GM19240 (cell line): ENCODE data around the gene KRTAP19-6.
"Not testable (repeated sequence)": the region's sequence is repeated elsewhere in the genome, so short reads cannot be mapped to it uniquely, and the experiment has no call there.

Source experiments
- DNase-seq: peaks from one replicate; pipeline ENCODE4 v3.0.0; 2011; ENCODE audit warnings: low spot score; ENCODE audit not compliant: insufficient read length

Gene KRTAP19-6

DNA sequence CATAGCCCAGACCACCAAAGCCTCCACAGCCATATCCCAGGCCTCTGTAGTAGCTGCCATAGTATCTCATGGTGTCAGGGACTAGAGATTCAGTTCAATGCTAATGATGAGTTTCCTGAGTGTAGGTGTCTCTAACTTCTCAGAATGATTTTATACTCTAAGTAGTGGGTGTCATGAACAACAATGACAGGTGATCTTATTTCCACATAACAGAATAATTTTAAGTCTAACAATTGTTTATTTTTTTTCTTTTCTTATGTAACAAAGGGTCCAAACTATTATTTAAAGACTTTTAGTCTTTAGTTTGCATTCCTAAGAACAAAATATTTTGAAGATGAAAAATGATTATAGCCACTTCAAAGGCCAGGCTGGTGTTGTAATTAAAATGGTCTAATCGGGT, at the start of gene KRTAP19-6:
TSS of gene KRTAP19-6 (minus strand) at position 101 of the 400 bp plus-strand sequence. CDS start at position 70, 31 bp downstream.
- no peak for DNase-seq

DNA sequence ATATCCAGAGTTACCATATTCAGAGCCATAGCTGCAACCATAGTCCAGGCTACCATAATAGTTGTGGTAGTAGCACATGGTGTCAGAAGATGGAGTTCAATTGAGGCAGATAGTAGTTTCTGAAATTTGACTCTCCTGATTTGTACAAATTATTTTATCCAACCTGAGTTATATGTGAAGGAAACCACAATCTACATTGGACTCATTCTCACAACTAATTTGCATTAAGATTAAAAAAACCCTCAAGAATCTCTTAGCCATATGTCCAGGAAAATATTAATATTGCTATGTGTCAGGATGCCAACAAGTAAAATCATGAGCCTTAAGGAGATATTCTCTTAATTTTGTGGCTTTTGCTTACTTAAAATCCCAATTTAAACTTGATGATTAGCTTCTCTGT, 48.6 kb upstream of the KRTAP19-6 start, which contains the start of gene KRTAP22-2:
TSS of gene KRTAP22-2 (minus strand) at position 101 of the 400 bp plus-strand sequence.
- DNase-seq: no peak

DNA sequence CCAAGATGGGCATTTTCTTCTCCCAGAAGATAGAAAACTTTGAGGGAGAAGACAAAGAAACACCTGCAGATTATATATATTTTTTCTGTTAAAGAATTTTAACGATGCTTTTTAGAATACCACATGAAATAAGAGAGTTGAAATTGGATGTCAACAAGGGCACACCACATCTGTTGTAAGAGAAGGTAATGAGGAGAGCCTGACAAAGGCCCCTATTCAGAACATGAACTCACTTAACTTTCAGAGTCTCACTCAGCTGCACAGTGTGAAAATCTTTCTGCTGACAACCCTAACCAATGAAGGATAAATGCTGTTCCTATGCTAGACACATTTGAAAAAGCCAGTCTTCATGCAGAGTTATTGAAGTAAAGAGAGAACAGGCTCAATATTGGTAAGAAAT, 41.2 kb upstream of the KRTAP19-6 start:
- DNase-seq: no peak

- DNase-seq: no peak
Observed at GRCh38 chr21:30580132-30580531, 38.5 kb upstream of the KRTAP19-6 start.

DNA sequence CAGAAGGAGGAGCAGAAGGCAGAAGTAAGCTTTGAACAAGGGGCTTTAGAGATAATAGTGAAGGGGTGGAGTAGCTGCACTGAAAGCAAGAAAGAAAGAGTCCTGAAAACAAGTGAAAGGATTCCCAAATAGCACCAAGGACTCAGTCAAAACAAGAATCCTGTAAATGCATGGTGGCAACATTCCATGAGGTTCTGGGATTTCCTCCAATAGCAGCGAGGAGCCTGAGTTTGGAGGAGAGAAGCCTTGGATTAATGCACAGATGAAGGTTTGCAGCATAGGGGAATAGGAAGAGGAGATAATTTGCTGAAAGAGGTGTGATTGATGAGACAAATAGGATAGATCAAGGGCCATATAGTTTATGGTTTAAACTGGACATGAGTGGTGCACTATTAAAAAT, 37.7 kb upstream of the KRTAP19-6 start:
- DNase-seq: no peak

DNA sequence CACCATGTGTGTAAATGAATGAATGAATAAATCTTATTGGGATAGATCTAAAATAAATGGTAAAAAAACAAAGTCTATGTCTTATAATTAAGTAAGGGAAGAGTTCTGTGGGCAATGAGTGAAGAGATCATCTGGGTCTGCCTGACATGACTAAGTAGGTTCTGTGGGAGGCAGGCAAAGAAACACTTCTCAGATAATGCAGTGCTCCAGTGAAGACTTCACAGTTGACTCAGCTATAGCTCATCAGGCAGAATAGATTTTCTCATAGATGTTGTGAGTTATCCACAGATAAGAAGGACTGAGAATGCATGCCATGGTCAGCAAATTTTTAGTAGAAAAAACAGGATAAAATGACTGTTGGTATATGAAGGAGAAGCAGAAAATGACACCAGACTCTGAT, 36.1 kb upstream of the KRTAP19-6 start:
- DNase-seq: no peak

DNA sequence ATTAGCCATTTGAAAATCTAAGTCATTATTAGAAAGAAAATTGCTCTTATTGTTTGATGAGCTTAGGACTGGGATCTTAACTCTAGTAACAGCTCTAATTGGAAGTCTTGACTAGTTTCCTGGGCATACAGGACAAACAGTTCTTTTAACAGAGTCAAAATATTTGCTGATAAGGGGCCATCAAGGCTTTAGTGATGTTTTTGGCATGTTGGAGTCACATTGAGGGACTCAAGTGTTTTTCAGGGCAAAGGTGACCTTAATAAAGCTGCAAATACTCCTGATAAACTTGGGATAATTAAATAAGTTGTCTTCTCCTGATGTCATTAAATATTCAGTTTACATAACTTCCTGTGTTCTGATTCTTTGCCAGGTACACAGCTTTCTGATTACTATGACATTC, 26.0 kb upstream of the KRTAP19-6 start:
- DNase-seq: no peak

- no peak for DNase-seq
Observed at GRCh38 chr21:30563630-30564029, 22.0 kb upstream of the KRTAP19-6 start.

GRCh38 chr21:30563072-30563471, 21.4 kb upstream of the KRTAP19-6 start:
- DNase-seq: no peak

- no peak for DNase-seq
Observed at GRCh38 chr21:30561957-30562356, 20.3 kb upstream of the KRTAP19-6 start.

GRCh38 chr21:30561264-30561895, 19.7 kb upstream of the KRTAP19-6 start, which contains the start of gene KRTAP19-7:
Gene KRTAP19-7 (minus strand): TSS chr21:30561314. CDS start chr21:30561289, 25 bp downstream.
- no peak for DNase-seq

DNA sequence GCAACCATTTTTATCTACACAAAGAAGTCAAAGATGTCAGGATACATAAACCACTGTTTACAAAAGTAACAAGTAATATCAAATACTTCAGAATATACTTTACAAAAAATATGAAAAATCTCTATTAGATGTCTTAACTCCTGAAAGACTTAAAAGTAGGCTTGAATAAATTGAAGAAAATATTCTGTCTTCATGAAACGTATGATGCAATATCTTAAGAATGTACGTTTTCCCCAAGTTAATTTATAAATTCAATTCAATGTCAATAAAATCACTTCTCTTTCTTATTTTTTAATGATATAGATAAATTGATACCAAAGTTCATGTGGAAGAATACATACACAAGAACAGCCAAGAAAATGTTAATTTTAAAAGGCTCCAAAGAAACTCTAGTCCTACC, 13.4 kb upstream of the KRTAP19-6 start:
- no peak for DNase-seq

DNA sequence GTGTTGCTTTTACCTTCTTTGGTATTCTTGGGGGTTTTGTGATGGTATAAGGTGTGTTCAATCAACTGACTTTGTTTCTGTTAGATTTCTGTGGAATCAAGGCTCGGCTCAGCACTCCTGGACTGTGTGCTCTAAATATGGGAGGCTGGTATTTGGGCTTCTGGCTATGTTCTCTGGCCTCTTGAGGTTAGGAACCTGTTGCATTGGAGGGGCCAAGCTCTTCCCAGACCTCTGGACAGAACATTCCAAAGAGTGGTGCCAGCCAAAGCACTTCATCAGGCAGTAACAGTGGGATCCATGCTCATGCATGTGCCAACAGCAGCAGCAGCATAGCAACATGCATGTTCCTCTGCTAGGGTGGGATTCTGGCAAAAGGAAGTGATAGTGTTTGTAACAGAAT, 11.1 kb upstream of the KRTAP19-6 start:
- DNase-seq: no peak

DNA sequence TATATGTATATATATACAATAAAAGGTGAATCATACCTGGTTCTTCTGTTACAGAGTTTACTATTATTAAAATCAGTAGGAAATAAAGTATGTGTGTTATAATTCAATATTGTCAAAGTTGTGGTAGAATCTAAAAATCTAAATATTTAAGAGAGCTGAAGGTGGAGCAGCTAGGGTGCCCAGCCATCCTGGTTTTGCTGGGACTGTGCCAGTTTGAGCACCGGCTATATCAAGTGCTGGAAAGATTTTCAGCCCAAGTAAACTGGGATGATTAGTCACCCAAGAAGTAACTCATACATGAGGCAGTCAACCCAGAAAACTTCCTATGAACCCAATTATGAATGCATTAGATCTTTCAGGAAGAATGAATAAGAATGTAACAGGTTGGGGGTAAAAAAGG, 22.8 kb downstream of the KRTAP19-6 start:
- DNase-seq: no peak

DNA sequence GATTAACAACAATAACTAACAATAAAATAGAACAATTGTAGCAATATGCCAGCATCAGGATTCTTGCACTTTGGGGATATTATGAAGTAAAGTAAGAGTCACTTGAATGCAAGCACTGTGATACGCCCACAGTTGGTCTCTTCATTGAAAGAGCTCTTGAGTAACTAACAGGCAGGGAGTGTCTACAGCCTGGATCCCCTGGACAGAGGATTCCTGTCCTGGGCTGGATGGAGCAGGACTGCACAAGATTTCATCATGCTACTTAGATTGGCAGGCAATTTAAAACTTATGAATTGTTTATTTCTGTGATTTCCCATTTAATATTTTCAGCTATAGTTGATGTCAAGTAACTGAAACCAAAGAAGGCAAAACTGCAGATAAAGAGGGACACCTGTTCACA, 26.0 kb downstream of the KRTAP19-6 start:
- DNase-seq: no peak

DNA sequence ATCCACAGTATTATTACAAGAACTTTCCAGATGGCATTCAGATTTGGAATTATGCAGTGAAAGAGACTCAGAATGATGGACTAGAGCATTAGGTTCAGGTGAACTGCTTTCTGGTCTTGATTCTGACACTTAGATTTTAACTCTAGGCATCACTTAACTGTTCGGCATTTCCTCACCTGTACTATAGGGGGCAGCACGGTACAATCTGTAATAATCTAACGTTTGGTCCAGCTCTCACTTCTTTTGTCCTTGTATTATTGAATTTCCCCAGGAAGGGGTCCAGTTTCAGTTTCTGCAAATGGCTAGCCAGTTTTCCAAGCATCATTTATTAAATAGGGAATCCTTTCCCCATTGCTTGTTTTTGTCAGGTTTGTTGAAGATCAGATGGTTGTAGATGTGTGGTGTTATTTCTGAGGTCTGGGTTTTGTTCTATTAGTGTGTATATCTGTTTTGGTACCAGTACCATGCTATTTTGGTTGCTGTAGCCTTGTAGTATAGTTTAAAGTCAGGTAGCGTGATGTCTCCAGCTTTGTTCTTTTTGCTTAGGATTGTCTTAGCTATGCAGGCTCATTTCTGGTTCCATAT, 36.0 kb downstream of the KRTAP19-6 start:
- not testable (repeated sequence) for DNase-seq

DNA sequence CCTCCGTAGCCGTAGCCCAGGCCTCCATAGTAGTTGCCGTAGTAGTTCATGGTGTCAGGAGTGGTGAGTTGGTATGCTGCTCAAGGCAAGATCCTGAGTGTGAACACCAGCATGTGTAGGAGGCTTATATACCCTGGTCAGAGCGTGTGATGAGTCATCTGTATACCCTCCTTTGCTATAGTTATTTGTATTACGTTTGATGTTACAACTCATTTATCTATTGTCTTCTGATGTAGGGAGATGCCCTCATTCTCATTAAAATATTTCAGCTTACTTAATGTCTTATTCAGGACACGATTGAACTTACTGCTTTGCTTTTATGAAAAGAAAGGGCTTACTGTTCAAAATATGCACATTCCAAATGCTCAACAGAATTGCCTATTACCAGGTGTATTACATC, 39.6 kb downstream of the KRTAP19-6 start, which contains the start of gene KRTAP19-5:
TSS of gene KRTAP19-5 (minus strand) at position 101 of the 400 bp plus-strand sequence. CDS start at position 50, 51 bp downstream.
- DNase-seq: no peak

GRCh38 chr21:30497065-30497464, 44.6 kb downstream of the KRTAP19-6 start, which contains the start of gene KRTAP19-4:
Gene KRTAP19-4 (minus strand): TSS chr21:30497165. CDS start chr21:30497110, 55 bp downstream.
- DNase-seq: no peak

- no peak for DNase-seq
Observed at GRCh38 chr21:30491963-30492428, 49.7 kb downstream of the KRTAP19-6 start, which contains the start of gene KRTAP19-3. Gene KRTAP19-3 (minus strand): TSS chr21:30492013. CDS start chr21:30491957, 56 bp downstream.
